ENCODE measurements around the gene CTDSP2. TPM values are rescaled to one million over a fixed set of nuclear protein-coding genes. Genes with fewer than 3 reads are reported as not detected.
A peak's percentile ranks its signal among the peaks of the same experiment; 100 is the strongest.

The CTDSP2 gene
- total RNA-seq, 2 donors from 2014 or later: 68.5 to 113 TPM

DNA sequence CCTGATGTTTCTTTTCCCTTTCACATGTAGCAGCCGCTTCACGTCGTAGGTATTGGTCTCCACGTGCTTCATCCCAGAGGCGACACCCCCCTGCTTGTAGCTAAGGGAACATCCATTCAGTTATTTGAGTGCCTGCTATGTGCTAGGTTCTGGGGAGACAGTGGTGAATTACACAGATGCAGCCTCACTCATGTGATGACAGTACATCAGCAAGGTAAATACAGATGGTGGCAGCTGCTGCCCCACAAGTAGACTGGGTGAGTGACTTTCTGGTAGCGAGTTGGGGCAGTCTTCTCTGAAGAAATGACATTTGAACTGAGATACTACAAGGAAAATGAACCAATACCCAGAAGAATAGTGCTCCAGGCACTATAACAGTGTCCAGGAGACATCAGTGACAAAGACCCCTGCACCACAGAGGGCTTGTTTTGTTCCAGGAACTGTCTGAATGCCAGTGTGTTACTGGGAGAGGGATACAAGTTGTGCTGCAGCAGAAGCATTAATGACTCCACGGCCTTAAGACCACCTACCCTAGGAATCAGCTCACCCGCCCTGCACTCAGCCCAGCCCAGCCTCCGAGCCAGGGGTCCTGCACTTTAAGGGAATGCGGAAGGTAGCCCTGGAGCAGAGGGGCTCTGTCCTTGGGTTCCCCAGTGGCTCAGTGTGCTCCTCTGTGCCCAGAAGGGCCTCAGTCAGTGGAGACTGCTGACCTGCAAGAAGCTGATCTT, 35.3 kb downstream of the CTDSP2 start:
- Mint-ChIP-seq H3K27ac (peak overlapping the region; percentile 10), H3K27me3 (no peaks in the 10 kb centered on the region), H3K4me1 (no peaks in the 10 kb centered on the region), H3K36me3 (ENCODE audit: low read depth) (no peaks in the 10 kb centered on the region), H3K9me3 (no peaks in the 10 kb centered on the region), H3K4me3 (no peak overlapping the region)
- no peak for ATAC-seq (replicated peaks)

DNA sequence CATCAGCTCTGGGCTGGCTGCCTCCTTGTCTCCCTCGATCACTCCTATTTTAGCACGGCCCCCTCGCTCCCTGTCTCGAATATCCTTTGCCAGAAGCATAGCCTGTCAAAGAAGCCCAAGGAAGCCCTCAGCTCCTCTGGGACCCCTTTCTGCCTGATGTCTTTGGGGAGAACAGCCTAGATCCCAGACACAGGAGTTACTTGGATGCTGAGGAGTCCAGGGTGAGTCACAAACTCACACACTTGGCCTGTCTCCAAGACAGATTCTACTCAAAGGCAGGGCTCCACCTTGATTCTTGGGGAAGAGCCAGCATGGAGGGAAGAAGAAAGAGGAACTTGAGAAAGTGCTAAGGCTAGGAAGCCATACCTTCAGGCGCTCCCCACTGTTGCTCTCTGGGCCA, 36.1 kb downstream of the CTDSP2 start:
- H3K27ac Mint-ChIP-seq: no peak overlapping the region
- no peaks in the 10 kb centered on the region for H3K9me3 Mint-ChIP-seq
- H3K27me3 Mint-ChIP-seq: no peaks in the 10 kb centered on the region
- H3K4me3 Mint-ChIP-seq: no peak overlapping the region
- no peaks in the 10 kb centered on the region for H3K36me3 Mint-ChIP-seq (ENCODE audit: low read depth)
- H3K4me1 Mint-ChIP-seq: no peaks in the 10 kb centered on the region
- ATAC-seq (replicated peaks): no peak

DNA sequence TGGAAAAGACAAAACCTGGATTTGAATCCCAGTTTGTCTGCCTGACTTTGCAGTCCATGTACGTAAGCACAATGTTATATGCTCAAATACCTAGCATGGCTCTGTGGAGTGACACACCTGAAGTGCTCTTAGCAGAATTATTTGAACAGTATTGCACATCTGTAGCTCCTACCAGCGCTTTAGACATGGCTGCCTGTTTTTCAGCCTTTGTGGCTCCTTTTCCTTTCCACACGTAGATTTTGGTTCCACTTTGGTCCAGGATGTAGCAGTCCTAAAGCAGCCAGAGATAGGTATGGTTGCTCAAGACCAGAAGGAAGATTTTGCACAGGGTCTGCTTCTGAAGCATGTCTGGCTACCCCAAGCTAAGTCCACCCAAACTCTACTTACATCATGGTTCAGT, 37.1 kb downstream of the CTDSP2 start:
- Mint-ChIP-seq H3K36me3 (ENCODE audit: low read depth) (no peaks in the 10 kb centered on the region), H3K27me3 (no peaks in the 10 kb centered on the region), H3K27ac (no peak overlapping the region), H3K4me3 (no peak overlapping the region), H3K4me1 (no peaks in the 10 kb centered on the region), H3K9me3 (no peaks in the 10 kb centered on the region)
- no peak for ATAC-seq (replicated peaks)

DNA sequence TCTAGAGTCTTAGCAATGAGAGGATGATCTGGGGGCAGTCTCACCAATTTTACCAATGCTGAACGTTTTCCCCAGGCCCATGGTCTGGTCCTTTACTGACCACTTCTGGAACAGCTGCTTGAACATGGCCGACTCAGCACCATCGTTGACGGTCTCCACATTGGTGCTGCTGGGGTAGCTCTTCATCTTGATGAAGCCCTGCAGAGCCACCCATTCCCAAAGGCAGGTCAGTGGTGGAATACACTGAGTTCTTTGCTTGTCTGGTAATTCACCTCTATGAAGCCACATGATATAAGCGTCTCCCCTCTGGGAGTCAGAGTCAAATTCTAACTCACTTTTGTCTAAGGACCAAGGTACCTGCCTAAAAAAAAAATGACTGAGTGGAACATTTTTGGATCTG, 38.2 kb downstream of the CTDSP2 start:
- Mint-ChIP-seq H3K27ac (peak overlapping the region; percentile 20), H3K27me3 (no peaks in the 10 kb centered on the region), H3K4me1 (no peaks in the 10 kb centered on the region), H3K9me3 (no peaks in the 10 kb centered on the region), H3K36me3 (ENCODE audit: low read depth) (no peaks in the 10 kb centered on the region), H3K4me3 (no peak overlapping the region)
- ATAC-seq (replicated peaks): no peak

DNA sequence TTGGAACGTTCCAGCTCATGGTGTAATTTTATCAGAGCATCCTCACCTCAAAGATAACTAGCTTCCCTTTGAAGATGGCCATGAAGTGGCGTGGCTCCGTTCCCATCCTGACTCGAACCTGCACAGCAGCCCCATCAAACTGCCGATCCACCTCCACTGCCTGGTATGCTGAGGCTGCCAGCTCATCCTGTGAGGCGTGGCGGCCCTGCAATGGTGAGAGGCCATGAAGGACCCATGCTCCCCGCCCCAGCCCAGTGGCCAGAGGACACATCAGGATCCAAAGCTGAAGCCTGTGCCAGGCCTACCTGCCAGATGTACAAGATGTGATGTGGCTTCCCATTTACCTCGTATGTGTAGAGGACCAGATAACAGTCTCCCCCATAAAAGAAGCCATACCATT, 39.2 kb downstream of the CTDSP2 start:
- no peak for ATAC-seq (replicated peaks)
- Mint-ChIP-seq H3K27ac (no peak overlapping the region), H3K9me3 (no peaks in the 10 kb centered on the region), H3K4me3 (no peak overlapping the region), H3K36me3 (ENCODE audit: low read depth) (peaks cover 5% of the 10 kb centered on the region), H3K4me1 (no peaks in the 10 kb centered on the region), H3K27me3 (no peaks in the 10 kb centered on the region)

DNA sequence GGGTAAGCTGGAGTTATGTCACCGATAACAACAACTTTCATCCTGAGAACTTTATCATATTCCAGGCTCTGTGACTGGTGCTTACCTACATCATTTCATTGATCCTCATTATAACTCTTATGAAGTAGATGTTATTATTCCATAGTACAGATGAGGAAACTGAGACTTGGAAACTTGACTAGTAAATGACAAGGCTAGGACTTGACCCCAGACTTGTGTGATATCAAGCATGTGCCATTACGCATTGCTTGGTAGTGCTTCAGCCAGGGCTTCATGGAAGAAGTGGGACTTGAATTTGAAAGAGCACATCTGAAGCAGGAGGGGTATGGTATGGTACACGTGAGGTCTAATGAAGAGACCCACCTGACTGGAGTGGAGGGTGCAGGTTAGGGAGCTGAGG, 39.9 kb downstream of the CTDSP2 start:
- Mint-ChIP-seq H3K27me3 (no peaks in the 10 kb centered on the region), H3K9me3 (no peaks in the 10 kb centered on the region), H3K4me3 (no peak overlapping the region), H3K36me3 (ENCODE audit: low read depth) (peaks cover 8% of the 10 kb centered on the region), H3K27ac (no peak overlapping the region), H3K4me1 (no peaks in the 10 kb centered on the region)
- no peak for ATAC-seq (replicated peaks)

DNA sequence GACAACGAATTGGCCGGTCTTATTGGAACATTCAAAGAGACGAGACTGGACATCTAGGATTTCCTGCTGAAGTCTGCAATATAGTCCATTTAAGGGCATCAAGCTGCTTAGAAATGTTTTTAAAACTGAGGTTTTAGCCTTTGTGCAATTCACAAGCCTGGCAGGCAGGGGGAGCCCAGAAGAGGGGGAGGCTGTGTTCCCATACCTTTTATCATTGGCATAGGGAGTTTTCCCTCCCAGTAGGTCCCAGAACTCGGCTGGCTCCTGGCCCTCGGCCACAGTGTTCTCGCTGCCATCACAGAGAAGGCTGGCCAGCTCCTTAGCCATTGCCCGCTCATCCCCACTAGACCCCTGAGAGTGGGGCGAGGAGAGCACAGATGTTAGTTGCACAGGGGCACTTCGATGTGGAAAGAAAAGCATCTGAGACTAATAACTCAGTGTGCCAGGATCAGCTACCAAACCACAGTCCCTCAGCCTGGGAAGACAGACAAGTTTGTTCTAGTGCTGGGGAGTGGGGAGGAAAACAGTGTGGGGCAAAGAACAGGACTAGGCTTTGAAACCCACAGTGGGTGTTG, 43.1 kb downstream of the CTDSP2 start:
- Mint-ChIP-seq H3K27ac (no peak overlapping the region), H3K27me3 (no peaks in the 10 kb centered on the region), H3K4me3 (no peak overlapping the region), H3K4me1 (peaks cover 5% of the 10 kb centered on the region), H3K9me3 (no peaks in the 10 kb centered on the region), H3K36me3 (ENCODE audit: low read depth) (peaks cover 28% of the 10 kb centered on the region)
- ATAC-seq (replicated peaks): peak; percentile 29

DNA sequence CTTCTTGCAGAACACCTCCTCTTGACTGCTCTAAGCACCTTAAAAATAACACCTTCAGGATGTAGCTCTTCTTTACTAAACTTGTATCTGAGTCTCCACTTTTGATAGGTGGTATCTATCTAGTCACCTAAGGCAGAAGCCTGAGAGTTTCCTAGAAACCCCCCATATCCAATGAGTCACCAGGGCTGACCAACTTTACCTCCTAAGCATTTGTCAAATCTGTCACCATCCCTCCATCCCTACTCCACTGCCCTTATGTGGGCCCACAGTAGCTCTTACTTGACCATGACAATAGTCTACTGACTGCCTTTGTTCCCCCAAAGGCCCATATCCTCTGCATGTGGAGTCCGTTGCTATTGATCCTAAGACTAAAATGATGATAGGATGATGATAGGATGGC, 43.9 kb downstream of the CTDSP2 start:
- peak overlapping the region; percentile 66 for H3K27ac Mint-ChIP-seq
- no peaks in the 10 kb centered on the region for H3K27me3 Mint-ChIP-seq
- no peak overlapping the region for H3K4me3 Mint-ChIP-seq
- H3K36me3 Mint-ChIP-seq (ENCODE audit: low read depth): peaks cover 35% of the 10 kb centered on the region
- peak; percentile 23 for ATAC-seq (replicated peaks)
- H3K9me3 Mint-ChIP-seq: no peaks in the 10 kb centered on the region
- peaks cover 5% of the 10 kb centered on the region for H3K4me1 Mint-ChIP-seq

DNA sequence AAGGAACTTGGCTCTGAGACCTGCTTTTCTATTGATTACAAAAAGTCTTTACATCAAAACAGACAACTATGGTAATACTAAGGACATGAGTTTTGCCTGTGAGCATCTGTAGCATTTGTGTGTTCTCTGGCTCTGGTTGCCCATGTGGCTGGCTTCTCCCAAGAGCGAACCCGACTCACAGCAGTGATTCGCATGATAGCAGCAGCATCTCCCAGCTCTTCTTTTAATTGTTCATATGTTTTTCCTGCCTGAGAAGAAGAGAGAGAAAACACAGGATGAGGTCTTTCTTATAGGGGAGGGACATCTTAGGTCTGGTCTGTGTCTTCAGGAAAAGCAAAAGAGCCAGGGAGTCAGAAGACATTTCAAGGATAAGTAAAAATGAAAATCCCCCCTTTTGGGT, 45.6 kb downstream of the CTDSP2 start:
- no peak overlapping the region for H3K27ac Mint-ChIP-seq
- no peak for ATAC-seq (replicated peaks)
- no peaks in the 10 kb centered on the region for H3K27me3 Mint-ChIP-seq
- no peak overlapping the region for H3K4me3 Mint-ChIP-seq
- H3K36me3 Mint-ChIP-seq (ENCODE audit: low read depth): peaks cover 51% of the 10 kb centered on the region
- H3K9me3 Mint-ChIP-seq: no peaks in the 10 kb centered on the region
- peaks cover 7% of the 10 kb centered on the region for H3K4me1 Mint-ChIP-seq

DNA sequence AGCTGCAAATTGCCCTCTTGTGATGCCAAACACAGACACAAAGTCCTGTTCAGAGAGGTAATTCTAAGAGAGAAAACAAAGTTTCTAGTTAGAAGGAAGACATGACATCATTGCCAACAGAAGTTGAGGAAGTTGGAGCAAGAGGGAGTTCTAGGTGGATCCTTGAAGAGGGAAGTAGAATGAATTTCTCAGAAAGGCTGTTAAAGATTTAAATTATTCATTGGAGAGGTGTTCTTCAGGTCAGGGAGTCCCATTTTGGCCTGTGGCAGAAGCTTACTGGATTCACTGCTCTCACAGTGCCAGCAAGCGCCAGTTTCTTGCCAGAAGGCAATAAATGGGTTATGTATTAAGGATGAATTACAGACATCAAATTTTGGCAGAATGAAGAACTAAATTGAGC, 48.6 kb downstream of the CTDSP2 start:
- no peak for ATAC-seq (replicated peaks)
- H3K4me3 Mint-ChIP-seq: no peak overlapping the region
- H3K4me1 Mint-ChIP-seq: peaks cover 10% of the 10 kb centered on the region
- H3K27me3 Mint-ChIP-seq: no peaks in the 10 kb centered on the region
- no peaks in the 10 kb centered on the region for H3K9me3 Mint-ChIP-seq
- peak overlapping the region; percentile 71 for H3K27ac Mint-ChIP-seq
- peaks cover 79% of the 10 kb centered on the region for H3K36me3 Mint-ChIP-seq (ENCODE audit: low read depth)

DNA sequence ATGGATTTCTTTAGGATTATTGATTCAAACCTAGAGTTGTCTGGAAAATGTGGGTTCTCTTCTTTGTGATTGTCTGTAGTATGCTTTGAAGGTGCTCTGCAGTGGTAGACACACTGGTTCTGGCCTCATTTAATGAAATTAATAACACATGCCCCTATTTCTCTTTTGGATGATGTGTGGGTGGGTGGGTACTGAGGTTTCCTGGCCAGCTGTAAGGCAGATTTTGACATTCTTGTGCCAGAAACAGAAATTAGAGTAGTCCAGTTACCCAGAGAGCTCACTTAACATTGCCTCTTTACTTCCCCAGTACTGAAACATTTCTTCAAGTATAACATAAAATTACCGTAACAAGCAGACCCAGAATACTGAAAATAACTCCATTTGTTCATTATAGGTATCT, 49.5 kb downstream of the CTDSP2 start:
- Mint-ChIP-seq H3K9me3 (no peaks in the 10 kb centered on the region), H3K4me1 (peaks cover 10% of the 10 kb centered on the region), H3K4me3 (no peak overlapping the region), H3K36me3 (ENCODE audit: low read depth) (peaks cover 81% of the 10 kb centered on the region), H3K27ac (no peak overlapping the region), H3K27me3 (no peaks in the 10 kb centered on the region)
- no peak for ATAC-seq (replicated peaks)

DNA sequence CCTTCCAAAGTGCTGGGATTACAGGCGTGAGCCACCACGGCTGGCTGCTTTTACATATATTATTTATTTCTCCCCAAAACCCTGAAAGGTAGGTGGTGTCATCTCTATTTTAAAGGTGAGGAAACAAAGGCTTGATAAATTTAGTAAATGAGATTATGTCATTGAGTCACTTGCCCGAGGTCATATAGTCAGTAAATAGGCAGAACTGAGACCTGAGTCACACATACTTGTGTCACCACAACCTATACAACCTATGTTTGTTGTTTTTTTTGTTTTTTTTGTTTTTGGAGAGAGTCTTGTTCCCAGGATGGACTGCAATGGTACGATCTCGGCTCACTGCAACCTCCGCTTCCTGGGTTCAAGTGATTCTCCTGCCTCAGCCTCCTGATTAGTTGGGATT, 51.2 kb downstream of the CTDSP2 start:
- no peaks in the 10 kb centered on the region for H3K9me3 Mint-ChIP-seq
- peaks cover 10% of the 10 kb centered on the region for H3K4me1 Mint-ChIP-seq
- H3K27me3 Mint-ChIP-seq: no peaks in the 10 kb centered on the region
- peak; percentile 75 for ATAC-seq (replicated peaks)
- H3K36me3 Mint-ChIP-seq (ENCODE audit: low read depth): peaks cover 86% of the 10 kb centered on the region
- no peak overlapping the region for H3K27ac Mint-ChIP-seq
- H3K4me3 Mint-ChIP-seq: no peak overlapping the region

DNA sequence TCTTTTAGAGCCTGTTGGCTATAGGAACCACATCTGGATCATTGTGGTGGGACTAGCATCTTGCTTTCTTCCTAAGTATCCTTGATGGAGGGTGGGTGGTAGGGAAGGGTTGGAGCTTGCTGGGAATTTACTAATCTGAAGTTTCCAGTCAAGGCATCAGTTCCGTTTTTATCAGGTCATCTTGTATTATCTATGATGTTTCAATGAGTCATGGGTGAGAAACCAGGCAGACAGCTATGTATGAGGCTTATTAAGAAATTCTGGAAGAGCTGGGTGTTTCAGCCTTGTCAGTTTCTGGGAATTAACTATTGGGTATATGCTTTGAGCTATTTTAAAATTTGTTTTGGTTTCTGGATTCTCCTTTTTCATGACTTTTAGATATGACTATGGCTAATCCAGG, 52.6 kb downstream of the CTDSP2 start:
- Mint-ChIP-seq H3K27me3 (no peaks in the 10 kb centered on the region), H3K4me1 (peaks cover 7% of the 10 kb centered on the region), H3K27ac (peak overlapping the region; percentile 79), H3K9me3 (no peaks in the 10 kb centered on the region), H3K36me3 (ENCODE audit: low read depth) (peaks cover 93% of the 10 kb centered on the region), H3K4me3 (no peak overlapping the region)
- peak; percentile 70 for ATAC-seq (replicated peaks)

DNA sequence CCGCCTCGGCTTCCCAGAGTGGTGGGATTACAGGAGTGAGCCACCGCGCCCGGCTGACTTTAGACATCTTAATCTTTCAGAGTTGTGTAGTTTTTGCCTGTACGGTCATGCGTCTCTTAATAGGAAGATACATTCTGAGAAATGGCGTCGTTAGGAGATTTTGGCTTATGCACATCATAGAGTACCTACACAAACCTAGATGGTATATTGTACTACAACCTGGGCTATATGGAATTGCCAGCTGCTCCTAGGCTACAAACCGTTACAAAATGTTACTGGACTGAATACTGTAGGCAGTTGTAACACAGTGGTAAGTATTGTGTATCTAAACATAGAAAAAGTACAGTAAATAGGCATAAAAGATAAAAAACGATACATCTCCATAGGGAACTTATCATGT, 62.7 kb downstream of the CTDSP2 start:
- no peak for ATAC-seq (replicated peaks)
- Mint-ChIP-seq H3K36me3 (ENCODE audit: low read depth) (peaks cover 59% of the 10 kb centered on the region), H3K4me3 (peak overlapping the region; percentile 97), H3K9me3 (no peaks in the 10 kb centered on the region), H3K4me1 (peaks cover 38% of the 10 kb centered on the region), H3K27me3 (no peaks in the 10 kb centered on the region), H3K27ac (no peak overlapping the region)

DNA sequence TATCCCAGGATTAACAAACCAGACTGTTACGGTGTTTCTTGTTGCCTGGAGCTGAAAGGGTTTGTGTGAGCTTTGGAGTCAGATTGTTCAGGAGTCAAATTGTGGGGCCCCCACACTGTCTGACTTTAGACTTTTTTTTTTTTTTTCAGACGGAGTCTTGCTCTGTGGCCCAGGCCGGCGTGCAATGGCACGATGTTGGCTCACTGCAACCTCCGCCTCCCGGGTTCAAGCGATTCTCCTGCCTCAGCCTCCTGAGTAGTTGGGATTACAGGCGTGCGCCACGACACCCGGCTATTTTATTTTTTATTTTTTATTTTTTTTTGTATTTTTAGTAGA, 63.1 kb downstream of the CTDSP2 start:
- peaks cover 38% of the 10 kb centered on the region for H3K4me1 Mint-ChIP-seq
- ATAC-seq (replicated peaks): no peak
- peaks cover 54% of the 10 kb centered on the region for H3K36me3 Mint-ChIP-seq (ENCODE audit: low read depth)
- no peaks in the 10 kb centered on the region for H3K9me3 Mint-ChIP-seq
- H3K4me3 Mint-ChIP-seq: peak overlapping the region; percentile 97
- no peaks in the 10 kb centered on the region for H3K27me3 Mint-ChIP-seq
- peak overlapping the region; percentile 98 for H3K27ac Mint-ChIP-seq
